DMS79 (cell line): ENCODE results near the gene ERFL.
A peak's percentile ranks its signal among the peaks of the same experiment; 100 is the strongest.

Experiments used
- DNase-seq: peaks from one replicate; lab custom pipeline; 2025; lab: John Stamatoyannopoulos, UW

Gene ERFL

GRCh38 chr19:41913538-41914423, 14.5 kb downstream of the ERFL start:
- no peak for DNase-seq

GRCh38 chr19:41912899-41913537, 15.2 kb downstream of the ERFL start:
- no peak for DNase-seq

- no peak for DNase-seq
Observed at GRCh38 chr19:41911889-41912731, 16.1 kb downstream of the ERFL start.

- DNase-seq, result no peak
Observed at GRCh38 chr19:41910992-41911888, 17.0 kb downstream of the ERFL start.

GRCh38 chr19:41910240-41910991, 17.8 kb downstream of the ERFL start:
- no peak for DNase-seq

GRCh38 chr19:41909706-41910105, 18.5 kb downstream of the ERFL start:
- no peak for DNase-seq

- DNase-seq, result no peak
Observed at GRCh38 chr19:41908724-41909464, 19.4 kb downstream of the ERFL start.

- DNase-seq, result no peak
Observed at GRCh38 chr19:41907994-41908615, 20.1 kb downstream of the ERFL start.

- DNase-seq, result no peak
Observed at GRCh38 chr19:41906916-41907680, 21.2 kb downstream of the ERFL start.

- DNase-seq, result no peak
Observed at GRCh38 chr19:41906271-41906670, 22.0 kb downstream of the ERFL start.

- no peak for DNase-seq
Observed at GRCh38 chr19:41905273-41906002, 22.8 kb downstream of the ERFL start.

GRCh38 chr19:41904118-41904870, 24.0 kb downstream of the ERFL start:
- peak; percentile 98 for DNase-seq

- peak; percentile 28 for DNase-seq
Observed at GRCh38 chr19:41903193-41903953, 24.9 kb downstream of the ERFL start.

GRCh38 chr19:41902594-41902993, 25.7 kb downstream of the ERFL start:
- no peak for DNase-seq

GRCh38 chr19:41901707-41902360, 26.4 kb downstream of the ERFL start:
- DNase-seq, result no peak

GRCh38 chr19:41898235-41898634, 30.0 kb downstream of the ERFL start:
- DNase-seq, result no peak
